Measurements from ENCODE around the gene KRTAP10-2.
"Not testable (repeated sequence)": the region's sequence is repeated elsewhere in the genome, so short reads cannot be mapped to it uniquely, and the experiment has no call there.

Gene KRTAP10-2

GRCh38 chr21:44511938-44512275 lies 39.4 kb downstream of the KRTAP10-2 start:
- no peak for FAIRE-seq

GRCh38 chr21:44511219-44511937 lies 39.9 kb downstream of the KRTAP10-2 start:
- no peak for FAIRE-seq

GRCh38 chr21:44510508-44511218 lies 40.6 kb downstream of the KRTAP10-2 start:
- FAIRE-seq, result no peak

- no peak for FAIRE-seq
Observed at GRCh38 chr21:44510109-44510507, 41.2 kb downstream of the KRTAP10-2 start.

GRCh38 chr21:44509539-44509938 lies 41.8 kb downstream of the KRTAP10-2 start:
- FAIRE-seq, result no peak

- FAIRE-seq, result no peak
Observed at GRCh38 chr21:44508711-44509445, 42.4 kb downstream of the KRTAP10-2 start.

- FAIRE-seq, result no peak
Observed at GRCh38 chr21:44508426-44508710, 42.9 kb downstream of the KRTAP10-2 start.

GRCh38 chr21:44507673-44508425 lies 43.5 kb downstream of the KRTAP10-2 start:
- FAIRE-seq, result no peak

- no peak for FAIRE-seq
Observed at GRCh38 chr21:44506279-44507255, 44.7 kb downstream of the KRTAP10-2 start.

GRCh38 chr21:44505673-44506278 lies 45.5 kb downstream of the KRTAP10-2 start:
- FAIRE-seq, result no peak

- FAIRE-seq, result no peak
Observed at GRCh38 chr21:44503901-44504399, 47.4 kb downstream of the KRTAP10-2 start.

- FAIRE-seq, result not testable (repeated sequence)
Observed at GRCh38 chr21:44503006-44503889, 48.1 kb downstream of the KRTAP10-2 start.

- FAIRE-seq, result no peak
Observed at GRCh38 chr21:44502171-44502958, 48.9 kb downstream of the KRTAP10-2 start.

Data from A204.1 (cell line).